ENCODE data around the gene RANGRF.
A peak's percentile ranks its signal among the peaks of the same experiment; 100 is the strongest.

The RANGRF gene

DNA sequence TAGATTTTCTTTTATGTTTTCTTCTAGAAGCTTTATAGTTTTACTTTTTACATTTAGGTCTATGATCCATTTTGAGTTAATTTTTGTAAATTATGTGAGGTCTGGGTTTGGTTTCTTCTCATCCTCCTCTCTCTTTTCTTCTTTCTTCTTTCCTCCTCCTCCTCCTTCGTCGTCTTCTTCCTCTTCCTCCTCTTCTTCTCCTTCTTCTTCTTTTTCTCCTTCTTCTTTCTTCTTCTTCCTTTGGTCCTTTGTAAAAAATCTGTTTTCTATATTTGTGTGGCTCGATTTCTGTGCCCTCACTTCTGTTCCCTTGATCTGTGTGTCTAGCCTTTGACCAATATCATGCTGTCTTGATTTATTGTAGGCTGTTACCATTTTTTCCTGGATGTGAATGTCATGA, 11.8 kb downstream of the RANGRF start:
- no peaks in the 10 kb centered on the region for H3K36me3 ChIP-seq (ENCODE audit: control insufficient read depth, insufficient read depth, low read length)
- no peak overlapping the region for H3K9ac ChIP-seq (ENCODE audit: low read depth, low read length)
- H3K27me3 ChIP-seq (ENCODE audit: control insufficient read depth, insufficient read depth, low read length), result no peaks in the 10 kb centered on the region
- no peaks in the 10 kb centered on the region for H3K9me3 ChIP-seq (ENCODE audit: control insufficient read depth, insufficient read depth, low read length)
- no peak overlapping the region for H3K4me3 ChIP-seq (ENCODE audit: low read depth, low read length)
- no peaks in the 10 kb centered on the region for H3K4me1 ChIP-seq (ENCODE audit: control insufficient read depth, insufficient read depth, low read length)

- no peaks in the 10 kb centered on the region for H3K9me3 ChIP-seq (ENCODE audit: control insufficient read depth, insufficient read depth, low read length)
- no peaks in the 10 kb centered on the region for H3K4me1 ChIP-seq (ENCODE audit: control insufficient read depth, insufficient read depth, low read length)
- no peak overlapping the region for H3K4me3 ChIP-seq (ENCODE audit: low read depth, low read length)
- no peak overlapping the region for H3K9ac ChIP-seq (ENCODE audit: low read depth, low read length)
- H3K36me3 ChIP-seq (ENCODE audit: control insufficient read depth, insufficient read depth, low read length), result no peaks in the 10 kb centered on the region
- H3K27me3 ChIP-seq (ENCODE audit: control insufficient read depth, insufficient read depth, low read length), result no peaks in the 10 kb centered on the region
These were observed 12.3 kb downstream of the RANGRF start for GRCh38 chr17:8300627-8301242.

DNA sequence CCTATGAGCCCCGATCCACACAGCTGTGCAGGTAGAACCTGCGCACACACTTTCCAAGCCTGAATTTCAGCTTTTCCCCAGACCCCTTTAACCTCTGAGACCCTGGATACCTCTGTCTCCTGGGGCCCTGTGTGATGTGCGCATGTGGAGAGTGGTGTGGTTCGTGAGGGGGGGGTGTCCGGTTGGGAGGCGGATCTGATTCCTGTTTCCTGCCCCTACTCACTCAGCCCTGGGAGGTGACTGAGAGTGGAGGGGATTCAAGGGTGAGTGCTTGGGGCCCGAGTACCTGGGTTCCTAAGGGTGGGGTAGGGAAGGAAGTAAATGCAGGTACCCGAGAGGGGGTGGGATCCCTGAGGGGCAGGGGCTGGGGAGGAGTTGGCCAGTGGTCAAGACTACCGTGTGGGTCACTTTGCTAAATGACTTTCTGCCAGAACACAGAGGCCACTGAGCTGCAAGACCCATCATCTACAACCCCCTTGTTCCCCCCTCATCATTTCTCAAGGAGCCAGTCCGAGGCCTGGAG, 22.2 kb downstream of the RANGRF start:
- Histone ChIP-seq H3K4me3 (ENCODE audit: low read depth, low read length) (no peak overlapping the region), H3K9ac (ENCODE audit: low read depth, low read length) (no peak overlapping the region), H3K9me3 (ENCODE audit: control insufficient read depth, insufficient read depth, low read length) (no peaks in the 10 kb centered on the region), H3K27me3 (ENCODE audit: control insufficient read depth, insufficient read depth, low read length) (peaks cover 10% of the 10 kb centered on the region), H3K36me3 (ENCODE audit: control insufficient read depth, insufficient read depth, low read length) (no peaks in the 10 kb centered on the region), H3K4me1 (ENCODE audit: control insufficient read depth, insufficient read depth, low read length) (peaks cover 6% of the 10 kb centered on the region)

GRCh38 chr17:8311131-8311790, 22.8 kb downstream of the RANGRF start:
- Histone ChIP-seq H3K4me1 (ENCODE audit: control insufficient read depth, insufficient read depth, low read length) (peaks cover 6% of the 10 kb centered on the region), H3K9ac (ENCODE audit: low read depth, low read length) (no peak overlapping the region), H3K27me3 (ENCODE audit: control insufficient read depth, insufficient read depth, low read length) (peaks cover 16% of the 10 kb centered on the region), H3K36me3 (ENCODE audit: control insufficient read depth, insufficient read depth, low read length) (no peaks in the 10 kb centered on the region), H3K4me3 (ENCODE audit: low read depth, low read length) (no peak overlapping the region), H3K9me3 (ENCODE audit: control insufficient read depth, insufficient read depth, low read length) (no peaks in the 10 kb centered on the region)

DNA sequence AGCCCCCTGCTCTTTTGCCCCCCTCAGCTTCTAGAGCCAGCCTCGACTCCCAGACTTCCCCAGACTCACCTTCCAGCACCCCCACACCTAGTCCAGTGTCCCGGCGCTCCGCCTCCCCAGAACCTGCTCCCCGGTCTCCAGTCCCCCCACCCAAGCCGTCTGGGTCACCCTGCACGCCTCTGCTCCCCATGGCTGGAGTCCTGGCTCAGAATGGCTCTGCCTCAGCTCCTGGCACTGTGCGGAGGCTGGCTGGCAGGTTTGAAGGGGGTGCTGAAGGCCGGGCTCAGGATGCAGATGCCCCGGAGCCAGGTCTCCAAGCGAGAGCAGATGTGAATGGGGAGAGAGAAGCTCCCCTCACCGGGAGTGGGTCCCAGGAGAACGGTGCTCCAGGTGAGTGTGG, 23.8 kb downstream of the RANGRF start:
- Histone ChIP-seq H3K9ac (ENCODE audit: low read depth, low read length) (no peak overlapping the region), H3K4me3 (ENCODE audit: low read depth, low read length) (no peak overlapping the region), H3K9me3 (ENCODE audit: control insufficient read depth, insufficient read depth, low read length) (no peaks in the 10 kb centered on the region), H3K27me3 (ENCODE audit: control insufficient read depth, insufficient read depth, low read length) (peaks cover 26% of the 10 kb centered on the region), H3K4me1 (ENCODE audit: control insufficient read depth, insufficient read depth, low read length) (peaks cover 6% of the 10 kb centered on the region), H3K36me3 (ENCODE audit: control insufficient read depth, insufficient read depth, low read length) (no peaks in the 10 kb centered on the region)

DNA sequence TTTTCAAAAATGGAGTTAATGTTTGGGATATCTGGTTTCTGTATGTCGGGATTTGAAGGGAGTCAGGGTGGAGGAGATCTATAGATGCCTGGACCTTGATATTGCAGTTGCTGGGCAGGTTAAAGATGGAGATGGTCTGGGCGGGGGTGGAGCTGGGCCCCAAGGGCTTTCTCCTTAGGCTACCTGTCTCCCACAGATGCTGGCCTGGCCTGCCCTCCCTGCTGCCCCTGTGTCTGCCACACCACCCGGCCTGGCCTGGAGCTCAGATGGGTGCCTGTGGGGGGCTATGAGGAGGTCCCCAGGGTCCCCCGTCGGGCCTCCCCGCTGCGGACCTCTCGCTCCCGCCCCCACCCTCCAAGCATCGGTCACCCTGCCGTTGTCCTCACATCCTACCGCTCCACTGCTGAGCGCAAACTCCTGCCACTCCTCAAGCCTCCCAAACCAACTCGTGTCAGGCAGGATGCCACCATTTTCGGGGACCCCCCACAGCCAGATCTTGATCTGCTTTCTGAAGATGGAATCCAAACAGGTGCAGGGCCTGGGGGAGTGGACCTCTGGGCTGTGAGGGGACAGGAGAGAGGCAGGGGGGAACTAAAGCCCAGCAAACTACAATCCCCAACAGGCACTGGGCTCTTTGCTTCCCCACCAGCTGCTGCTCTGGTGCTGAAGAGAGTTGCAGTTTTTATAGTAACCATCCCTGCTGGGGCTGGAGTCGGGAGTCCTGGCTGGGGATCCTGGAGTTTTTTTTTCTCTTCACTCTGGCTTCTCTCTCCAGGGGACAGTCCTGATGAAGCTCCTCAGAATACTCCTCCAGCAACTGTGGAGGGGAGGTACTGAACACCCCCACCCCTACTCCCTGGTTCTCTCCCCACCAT, 24.5 kb downstream of the RANGRF start:
- no peaks in the 10 kb centered on the region for H3K9me3 ChIP-seq (ENCODE audit: control insufficient read depth, insufficient read depth, low read length)
- H3K4me3 ChIP-seq (ENCODE audit: low read depth, low read length), result no peak overlapping the region
- H3K27me3 ChIP-seq (ENCODE audit: control insufficient read depth, insufficient read depth, low read length), result peaks cover 28% of the 10 kb centered on the region
- no peaks in the 10 kb centered on the region for H3K36me3 ChIP-seq (ENCODE audit: control insufficient read depth, insufficient read depth, low read length)
- H3K4me1 ChIP-seq (ENCODE audit: control insufficient read depth, insufficient read depth, low read length), result peaks cover 6% of the 10 kb centered on the region
- H3K9ac ChIP-seq (ENCODE audit: low read depth, low read length), result no peak overlapping the region

DNA sequence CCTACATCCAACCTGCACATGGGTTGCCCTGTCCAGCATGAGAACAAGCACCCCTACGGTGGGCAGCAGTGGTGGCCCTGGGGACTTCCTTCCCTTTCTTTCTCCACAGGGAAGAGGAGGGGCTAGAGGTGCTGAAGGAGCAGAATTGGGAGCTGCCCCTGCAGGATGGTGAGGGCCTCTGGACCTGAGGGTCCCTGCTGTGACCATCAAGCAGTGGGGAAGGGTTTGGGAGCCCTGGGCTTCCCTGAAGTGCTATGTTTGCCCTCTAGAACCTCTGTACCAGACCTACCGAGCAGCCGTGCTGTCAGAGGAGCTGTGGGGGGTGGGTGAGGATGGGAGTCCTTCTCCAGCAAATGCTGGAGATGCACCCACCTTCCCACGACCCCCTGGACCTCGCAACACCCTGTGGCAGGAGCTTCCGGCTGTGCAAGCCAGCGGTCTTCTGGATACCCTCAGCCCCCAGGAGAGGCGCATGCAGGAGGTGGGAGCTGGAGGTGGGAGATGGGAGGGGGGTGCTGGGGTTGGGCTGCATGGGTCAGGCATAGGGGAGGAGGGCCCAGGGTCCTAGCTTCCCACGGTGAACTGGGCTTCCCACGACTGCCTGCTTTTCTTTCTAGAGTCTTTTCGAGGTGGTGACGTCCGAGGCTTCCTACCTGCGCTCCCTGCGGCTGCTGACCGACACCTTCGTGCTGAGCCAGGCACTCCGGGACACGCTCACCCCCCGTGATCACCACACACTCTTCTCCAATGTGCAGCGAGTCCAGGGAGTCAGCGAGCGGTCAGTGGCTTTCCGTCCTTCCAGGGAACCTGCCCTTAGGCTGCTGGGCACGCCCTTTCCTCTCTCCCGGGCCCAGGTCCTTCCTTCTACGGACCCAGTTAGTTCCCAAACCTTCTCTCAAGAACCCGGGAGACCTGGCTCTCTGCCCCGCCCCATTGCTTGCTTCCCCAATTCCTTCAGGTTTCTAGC, 26.6 kb downstream of the RANGRF start:
- H3K27me3 ChIP-seq (ENCODE audit: control insufficient read depth, insufficient read depth, low read length), result peaks cover 28% of the 10 kb centered on the region
- H3K36me3 ChIP-seq (ENCODE audit: control insufficient read depth, insufficient read depth, low read length), result no peaks in the 10 kb centered on the region
- H3K9ac ChIP-seq (ENCODE audit: low read depth, low read length), result peak overlapping the region; percentile 32
- peak overlapping the region; percentile 74 for H3K4me3 ChIP-seq (ENCODE audit: low read depth, low read length)
- H3K4me1 ChIP-seq (ENCODE audit: control insufficient read depth, insufficient read depth, low read length), result peaks cover 6% of the 10 kb centered on the region
- no peaks in the 10 kb centered on the region for H3K9me3 ChIP-seq (ENCODE audit: control insufficient read depth, insufficient read depth, low read length)

DNA sequence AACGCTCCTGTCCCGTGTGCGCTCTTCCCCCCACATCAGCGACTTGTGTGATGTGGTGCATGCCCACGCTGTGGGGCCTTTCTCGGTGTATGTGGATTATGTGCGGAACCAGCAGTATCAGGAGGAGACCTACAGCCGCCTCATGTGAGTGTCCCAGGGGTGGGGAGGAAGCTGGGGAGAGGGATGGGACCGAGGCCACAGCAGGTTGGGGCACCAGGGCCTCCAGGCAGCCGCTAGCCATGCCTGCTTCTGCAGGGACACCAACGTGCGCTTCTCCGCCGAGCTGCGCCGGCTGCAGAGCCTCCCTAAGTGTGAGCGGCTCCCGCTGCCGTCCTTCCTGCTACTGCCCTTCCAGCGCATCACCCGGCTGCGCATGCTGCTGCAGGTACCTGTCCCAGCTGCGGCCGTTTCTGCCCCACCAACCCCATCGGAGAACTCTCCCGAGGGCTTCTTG, 27.3 kb downstream of the RANGRF start:
- H3K4me3 ChIP-seq (ENCODE audit: low read depth, low read length), result peak overlapping the region; percentile 74
- H3K4me1 ChIP-seq (ENCODE audit: control insufficient read depth, insufficient read depth, low read length), result peaks cover 6% of the 10 kb centered on the region
- peak overlapping the region; percentile 32 for H3K9ac ChIP-seq (ENCODE audit: low read depth, low read length)

DNA sequence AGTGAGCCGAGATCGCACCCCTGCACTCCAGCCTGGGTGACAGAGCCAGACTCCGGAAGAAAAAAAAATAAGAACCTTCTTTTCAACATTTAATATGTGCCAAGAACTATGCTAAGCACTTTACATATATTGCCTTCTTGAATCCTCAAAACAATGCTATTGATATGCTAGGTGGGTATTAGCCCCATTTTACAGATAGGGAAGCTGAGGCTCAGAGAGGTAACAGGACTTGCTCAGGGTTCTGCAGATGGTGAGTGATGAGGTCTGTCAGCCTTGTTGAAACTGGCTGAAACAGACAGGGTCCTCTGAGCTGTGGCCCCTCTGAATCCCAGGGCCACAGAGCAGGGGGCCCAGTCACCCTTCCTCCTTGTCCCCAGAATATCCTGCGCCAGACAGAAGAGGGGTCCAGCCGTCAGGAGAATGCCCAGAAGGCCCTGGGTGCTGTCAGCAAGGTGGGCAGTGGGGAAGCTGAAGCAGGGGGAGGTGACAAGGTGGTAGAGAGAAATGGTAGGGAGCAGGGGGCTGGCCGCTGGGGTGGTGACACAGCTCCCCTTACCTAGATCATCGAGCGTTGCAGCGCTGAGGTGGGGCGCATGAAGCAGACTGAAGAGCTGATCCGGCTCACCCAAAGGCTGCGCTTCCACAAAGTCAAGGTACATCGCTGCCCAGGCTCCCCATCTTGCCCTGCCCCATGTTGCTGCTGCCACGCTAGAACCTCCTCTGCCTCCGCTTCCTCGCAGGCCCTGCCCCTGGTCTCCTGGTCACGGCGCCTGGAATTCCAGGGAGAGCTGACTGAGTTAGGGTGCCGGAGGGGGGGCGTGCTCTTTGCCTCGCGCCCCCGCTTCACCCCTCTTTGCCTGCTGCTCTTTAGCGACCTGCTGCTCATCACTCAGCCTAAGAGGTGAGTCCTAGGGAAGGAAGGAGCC, 29.8 kb downstream of the RANGRF start:
- no peak overlapping the region for H3K9ac ChIP-seq (ENCODE audit: low read depth, low read length)

More for the DNA sequence above, 27.3 kb downstream of the RANGRF start:
- Histone ChIP-seq H3K9me3 (ENCODE audit: control insufficient read depth, insufficient read depth, low read length) (no peaks in the 10 kb centered on the region), H3K27me3 (ENCODE audit: control insufficient read depth, insufficient read depth, low read length) (peaks cover 28% of the 10 kb centered on the region), H3K36me3 (ENCODE audit: control insufficient read depth, insufficient read depth, low read length) (no peaks in the 10 kb centered on the region)

DNA sequence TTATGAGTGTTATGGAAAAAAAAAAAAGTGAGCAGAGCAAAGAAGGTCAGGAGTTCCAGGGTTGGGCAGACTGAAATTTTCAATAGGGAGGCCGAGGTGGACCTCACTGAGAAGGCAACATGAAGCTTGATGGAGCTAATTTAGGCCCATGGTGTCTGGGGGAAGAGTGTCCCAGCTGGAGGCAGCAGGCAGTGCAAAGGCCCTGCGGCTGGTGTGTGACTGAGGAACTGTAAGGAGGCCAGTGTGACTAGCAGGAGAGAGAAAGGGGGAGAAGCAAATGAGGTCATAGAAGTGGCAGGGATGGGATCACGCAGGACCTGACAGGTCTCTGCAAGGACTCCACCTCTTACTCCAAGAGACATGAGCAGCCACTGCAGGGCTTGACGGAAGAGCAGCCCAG, 31.8 kb downstream of the RANGRF start:
- Histone ChIP-seq H3K9me3 (ENCODE audit: control insufficient read depth, insufficient read depth, low read length) (no peaks in the 10 kb centered on the region), H3K9ac (ENCODE audit: low read depth, low read length) (no peak overlapping the region), H3K36me3 (ENCODE audit: control insufficient read depth, insufficient read depth, low read length) (no peaks in the 10 kb centered on the region), H3K27me3 (ENCODE audit: control insufficient read depth, insufficient read depth, low read length) (peaks cover 25% of the 10 kb centered on the region), H3K4me3 (ENCODE audit: low read depth, low read length) (no peak overlapping the region), H3K4me1 (ENCODE audit: control insufficient read depth, insufficient read depth, low read length) (no peaks in the 10 kb centered on the region)

More for the DNA sequence above, 29.8 kb downstream of the RANGRF start:
- H3K27me3 ChIP-seq (ENCODE audit: control insufficient read depth, insufficient read depth, low read length), result peaks cover 28% of the 10 kb centered on the region
- H3K4me1 ChIP-seq (ENCODE audit: control insufficient read depth, insufficient read depth, low read length), result peaks cover 6% of the 10 kb centered on the region
- H3K9me3 ChIP-seq (ENCODE audit: control insufficient read depth, insufficient read depth, low read length), result no peaks in the 10 kb centered on the region
- H3K36me3 ChIP-seq (ENCODE audit: control insufficient read depth, insufficient read depth, low read length), result no peaks in the 10 kb centered on the region
- H3K4me3 ChIP-seq (ENCODE audit: low read depth, low read length), result no peak overlapping the region

Data from iPS-15b (cell line).